ENCODE results near the gene GLCE.

GRCh38 chr15:69163141-69163669 is 2.8 kb downstream of the GLCE start:
- TF ChIP-seq, protein P1, sequence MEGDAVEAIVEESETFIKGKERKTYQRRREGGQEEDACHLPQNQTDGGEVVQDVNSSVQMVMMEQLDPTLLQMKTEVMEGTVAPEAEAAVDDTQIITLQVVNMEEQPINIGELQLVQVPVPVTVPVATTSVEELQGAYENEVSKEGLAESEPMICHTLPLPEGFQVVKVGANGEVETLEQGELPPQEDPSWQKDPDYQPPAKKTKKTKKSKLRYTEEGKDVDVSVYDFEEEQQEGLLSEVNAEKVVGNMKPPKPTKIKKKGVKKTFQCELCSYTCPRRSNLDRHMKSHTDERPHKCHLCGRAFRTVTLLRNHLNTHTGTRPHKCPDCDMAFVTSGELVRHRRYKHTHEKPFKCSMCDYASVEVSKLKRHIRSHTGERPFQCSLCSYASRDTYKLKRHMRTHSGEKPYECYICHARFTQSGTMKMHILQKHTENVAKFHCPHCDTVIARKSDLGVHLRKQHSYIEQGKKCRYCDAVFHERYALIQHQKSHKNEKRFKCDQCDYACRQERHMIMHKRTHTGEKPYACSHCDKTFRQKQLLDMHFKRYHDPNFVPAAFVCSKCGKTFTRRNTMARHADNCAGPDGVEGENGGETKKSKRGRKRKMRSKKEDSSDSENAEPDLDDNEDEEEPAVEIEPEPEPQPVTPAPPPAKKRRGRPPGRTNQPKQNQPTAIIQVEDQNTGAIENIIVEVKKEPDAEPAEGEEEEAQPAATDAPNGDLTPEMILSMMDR (IDR thresholded peaks at IDR 0.05 in 4 of 5, conservative IDR thresholded peaks at IDR 0.05 in 1 of 5) = no peak
- no peak for TF ChIP-seq POLR2A (IDR thresholded peaks at IDR 0.05)
